Breast epithelium (tissue), 3 donors: ENCODE results near the gene MAT2B.
A peak's percentile ranks its signal among the peaks of the same experiment; 100 is the strongest.

Experiments
- POLR2A ChIP-seq: fragments of 450-650 bp; IDR thresholded peaks from one replicate; pipeline ENCODE4 v1.6.1; 2016; ENCODE audit warnings: antibody characterized with exemption, mild to moderate bottlenecking, moderate library complexity
- POLR2AphosphoS5 ChIP-seq, 3 donors: sonication (generic); formaldehyde crosslinking; IDR thresholded peaks; one replicate each; pipeline ENCODE4 v1.6.1; 2017; ENCODE audit warnings: antibody characterized with exemption in 3 of 3
- TF ChIP-seq, protein P1 (sequence below), 3 donors: fragments of 450-650 bp; IDR thresholded peaks; one replicate each; pipeline ENCODE4 v1.5.1; 2016 to 2017; ENCODE audit warnings: antibody characterized with exemption in 3 of 3, mild to moderate bottlenecking in 3 of 3, moderate library complexity in 3 of 3

DNA sequence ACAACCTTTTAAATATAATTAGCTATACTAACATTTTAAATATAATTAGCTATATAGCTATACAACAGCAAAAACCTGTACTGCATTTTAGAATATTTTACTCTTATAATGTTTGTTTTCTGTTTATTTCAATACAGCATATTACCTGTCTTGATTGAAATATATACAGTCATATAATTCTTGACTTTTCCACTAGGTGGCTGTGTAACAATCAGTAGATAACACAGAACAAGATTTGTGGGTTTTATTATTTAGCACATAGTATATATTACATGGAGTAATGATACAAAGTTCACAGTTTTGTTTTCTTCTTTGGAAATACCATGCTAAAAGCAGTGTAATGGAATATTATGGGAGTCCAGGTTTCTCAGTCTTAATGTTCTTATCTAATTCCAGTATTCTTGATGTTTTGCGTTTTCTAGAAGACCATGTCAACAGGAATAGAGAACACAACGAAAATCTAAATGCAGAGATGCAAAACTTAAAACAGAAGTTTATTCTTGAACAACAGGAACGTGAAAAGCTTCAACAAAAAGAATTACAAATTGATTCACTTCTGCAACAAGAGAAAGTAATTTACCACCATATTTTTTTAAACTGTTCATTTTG, 31.7 kb upstream of the MAT2B start:
- TF ChIP-seq, protein P1, sequence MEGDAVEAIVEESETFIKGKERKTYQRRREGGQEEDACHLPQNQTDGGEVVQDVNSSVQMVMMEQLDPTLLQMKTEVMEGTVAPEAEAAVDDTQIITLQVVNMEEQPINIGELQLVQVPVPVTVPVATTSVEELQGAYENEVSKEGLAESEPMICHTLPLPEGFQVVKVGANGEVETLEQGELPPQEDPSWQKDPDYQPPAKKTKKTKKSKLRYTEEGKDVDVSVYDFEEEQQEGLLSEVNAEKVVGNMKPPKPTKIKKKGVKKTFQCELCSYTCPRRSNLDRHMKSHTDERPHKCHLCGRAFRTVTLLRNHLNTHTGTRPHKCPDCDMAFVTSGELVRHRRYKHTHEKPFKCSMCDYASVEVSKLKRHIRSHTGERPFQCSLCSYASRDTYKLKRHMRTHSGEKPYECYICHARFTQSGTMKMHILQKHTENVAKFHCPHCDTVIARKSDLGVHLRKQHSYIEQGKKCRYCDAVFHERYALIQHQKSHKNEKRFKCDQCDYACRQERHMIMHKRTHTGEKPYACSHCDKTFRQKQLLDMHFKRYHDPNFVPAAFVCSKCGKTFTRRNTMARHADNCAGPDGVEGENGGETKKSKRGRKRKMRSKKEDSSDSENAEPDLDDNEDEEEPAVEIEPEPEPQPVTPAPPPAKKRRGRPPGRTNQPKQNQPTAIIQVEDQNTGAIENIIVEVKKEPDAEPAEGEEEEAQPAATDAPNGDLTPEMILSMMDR (IDR thresholded peaks at IDR 0.05): peak in 1 of 3 donors; percentile 13
- TF ChIP-seq POLR2A: no peak
- no peak for TF ChIP-seq POLR2AphosphoS5 (IDR thresholded peaks at IDR 0.05)
